COLO668 (cell line): ENCODE data around the gene FSTL4.

Source experiments
- DNase-seq: peaks from one replicate; lab custom pipeline; 2025; ENCODE audit not compliant: unreplicated experiment; lab: John Stamatoyannopoulos, UW

The FSTL4 gene

DNA sequence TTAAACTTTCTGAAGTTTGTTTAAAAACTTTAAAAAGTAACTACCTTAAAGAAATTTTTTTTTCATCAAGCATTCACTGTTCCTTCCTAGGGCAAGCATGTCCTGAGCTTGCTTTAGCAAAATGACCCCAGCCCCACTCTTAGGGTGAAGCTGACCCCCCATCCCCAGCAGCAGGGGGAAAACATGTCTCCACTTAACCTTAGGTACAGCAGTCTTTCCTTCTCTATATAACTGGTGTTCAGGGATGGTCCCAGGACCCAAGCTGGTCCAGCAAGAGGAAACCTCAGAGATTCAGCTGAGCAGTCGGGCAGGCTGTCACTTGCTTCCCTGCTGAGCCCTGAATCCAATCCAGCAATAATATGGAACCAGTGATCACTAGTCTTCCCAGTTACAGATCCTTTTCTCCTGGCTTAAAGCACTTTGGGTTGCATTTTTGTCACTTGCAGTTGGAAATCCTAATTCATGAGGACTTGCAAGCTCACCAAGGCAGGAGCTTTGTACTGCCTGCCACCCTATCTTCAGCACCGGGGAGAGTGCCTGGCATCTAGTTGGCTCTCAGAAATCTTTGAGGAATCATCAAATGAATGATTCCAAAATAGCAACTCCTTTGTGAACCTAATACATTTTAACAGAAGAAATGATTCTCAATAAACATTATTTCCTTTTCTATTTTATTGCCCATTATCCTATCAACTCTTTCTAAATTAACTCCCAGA is 91.2 kb downstream of the FSTL4 start:
- no peak for DNase-seq

- no peak for DNase-seq
Observed at GRCh38 chr5:133520062-133520461, 92.3 kb downstream of the FSTL4 start.

GRCh38 chr5:133519191-133519590 is 93.2 kb downstream of the FSTL4 start:
- no peak for DNase-seq

GRCh38 chr5:133514456-133514855 is 97.9 kb downstream of the FSTL4 start:
- no peak for DNase-seq

- no peak for DNase-seq
Observed at GRCh38 chr5:133512896-133513295, 99.4 kb downstream of the FSTL4 start.

DNA sequence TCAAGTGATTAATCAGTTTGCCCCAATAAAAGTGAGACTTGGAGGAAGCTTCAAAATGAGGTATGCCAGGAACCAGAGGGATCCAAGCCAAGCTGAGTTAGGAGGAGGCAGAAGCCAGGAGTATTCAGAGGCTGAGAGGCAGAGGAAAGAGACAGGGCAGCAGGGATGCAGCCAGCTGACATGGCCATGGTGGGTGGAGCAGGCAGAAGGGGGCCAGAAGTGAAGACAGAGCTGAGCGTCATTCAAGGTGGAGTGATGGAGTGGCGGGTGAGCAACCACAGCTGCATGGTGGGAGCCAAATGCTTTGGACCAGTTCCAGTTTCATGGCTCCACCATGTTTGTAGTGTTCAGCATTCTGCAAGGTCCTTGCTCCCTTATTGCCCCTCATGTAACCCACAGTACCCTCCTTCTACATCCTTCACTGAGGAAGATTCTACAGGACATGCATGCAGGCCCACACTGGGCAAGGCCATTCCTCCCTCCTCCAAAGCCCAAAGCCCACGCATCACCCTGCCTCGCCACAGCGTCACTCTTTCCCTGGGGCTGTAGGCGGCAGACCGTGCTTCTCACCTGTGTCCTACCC is 100.6 kb downstream of the FSTL4 start:
- no peak for DNase-seq

DNA sequence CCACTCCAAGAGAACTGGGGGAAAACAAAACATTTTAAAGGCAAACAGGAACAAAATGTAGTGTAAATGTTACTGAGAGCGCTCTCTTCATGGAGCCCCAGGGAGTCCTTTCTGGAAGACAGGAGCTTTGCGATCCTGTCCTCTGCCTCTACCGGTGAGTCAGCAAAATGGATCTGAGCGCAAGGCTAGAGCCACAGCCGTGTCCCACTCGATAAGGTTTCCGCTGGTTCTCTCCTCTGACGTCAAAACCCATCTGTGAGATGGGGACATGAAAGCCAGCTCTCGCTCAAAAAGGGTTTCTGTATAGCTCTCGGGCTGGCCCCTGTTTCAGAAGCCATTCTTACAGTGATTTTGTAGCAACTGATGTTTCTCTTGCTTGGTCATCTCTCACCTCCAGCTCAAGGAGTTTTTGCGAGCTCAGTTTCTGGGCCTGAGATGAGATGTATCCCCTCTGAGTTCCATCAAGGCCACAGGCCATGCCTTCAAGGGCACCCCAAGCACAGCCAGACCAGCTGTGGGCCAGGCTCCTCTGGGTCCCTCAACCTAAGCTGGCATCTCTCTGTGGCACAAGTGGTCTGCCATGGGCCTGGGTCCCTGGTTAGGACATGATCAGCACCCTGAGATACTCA is 101.6 kb downstream of the FSTL4 start:
- DNase-seq: no peak

GRCh38 chr5:133509742-133510079 is 102.6 kb downstream of the FSTL4 start:
- DNase-seq: no peak

- no peak for DNase-seq
Observed at GRCh38 chr5:133508845-133509741, 103.2 kb downstream of the FSTL4 start.

DNA sequence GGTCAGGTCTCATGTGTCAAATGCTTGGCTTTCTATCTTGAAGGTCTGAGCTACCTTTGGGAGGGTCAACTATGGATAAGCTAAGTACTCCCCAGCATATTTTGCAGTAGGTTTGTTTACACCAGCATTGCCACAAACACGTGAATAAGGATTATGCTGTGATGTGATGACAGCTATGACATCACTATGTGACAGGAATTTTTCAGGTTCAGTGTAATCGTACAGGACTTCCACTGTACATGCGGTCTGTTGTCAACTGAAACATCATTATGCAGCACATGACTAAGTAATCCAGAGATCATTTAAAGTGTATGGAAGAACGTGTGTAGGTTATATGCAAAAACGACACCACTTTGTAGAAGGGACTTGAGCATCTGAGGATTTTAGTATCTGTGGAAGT is 104.0 kb downstream of the FSTL4 start:
- no peak for DNase-seq

GRCh38 chr5:133506181-133506580 is 106.2 kb downstream of the FSTL4 start:
- DNase-seq: no peak

DNA sequence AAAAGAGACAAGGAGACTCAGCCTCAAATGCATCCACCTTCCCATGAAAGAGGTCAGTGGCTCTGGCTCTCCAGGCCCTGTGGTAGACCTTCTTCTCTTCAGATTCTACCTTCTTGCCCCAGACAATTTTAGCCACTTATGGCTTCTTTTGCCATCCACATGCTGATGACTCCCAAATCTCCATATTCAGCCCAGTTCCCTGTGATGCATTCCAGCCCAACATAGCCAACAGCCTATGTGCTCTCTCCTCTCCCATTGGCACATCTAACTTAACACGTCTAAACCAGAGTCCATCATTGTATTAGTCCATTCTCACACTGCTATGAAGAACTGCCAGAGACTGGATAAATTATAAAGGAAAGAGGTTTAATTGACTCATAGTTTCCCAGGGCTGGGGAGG is 108.8 kb downstream of the FSTL4 start:
- DNase-seq: no peak

DNA sequence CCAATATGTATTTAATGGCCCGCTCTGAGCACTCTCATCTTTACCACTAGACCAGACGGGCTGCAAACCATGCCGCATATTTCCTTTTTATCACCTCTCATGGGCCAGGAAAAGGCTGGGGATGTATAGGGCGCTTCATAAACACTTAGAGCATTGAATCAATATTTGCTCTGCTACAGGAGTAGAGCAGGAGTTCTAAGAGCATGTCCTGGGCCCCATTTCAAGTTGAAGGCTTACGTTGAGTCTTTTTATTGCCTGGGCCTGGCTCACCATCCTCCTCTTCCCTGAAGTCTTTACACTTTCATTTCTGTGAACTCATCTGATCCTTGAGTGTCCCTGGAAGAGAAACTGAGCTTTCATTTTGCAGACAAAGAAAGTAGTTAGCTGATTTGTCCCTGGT is 112.4 kb downstream of the FSTL4 start:
- peak; percentile 36 for DNase-seq

DNA sequence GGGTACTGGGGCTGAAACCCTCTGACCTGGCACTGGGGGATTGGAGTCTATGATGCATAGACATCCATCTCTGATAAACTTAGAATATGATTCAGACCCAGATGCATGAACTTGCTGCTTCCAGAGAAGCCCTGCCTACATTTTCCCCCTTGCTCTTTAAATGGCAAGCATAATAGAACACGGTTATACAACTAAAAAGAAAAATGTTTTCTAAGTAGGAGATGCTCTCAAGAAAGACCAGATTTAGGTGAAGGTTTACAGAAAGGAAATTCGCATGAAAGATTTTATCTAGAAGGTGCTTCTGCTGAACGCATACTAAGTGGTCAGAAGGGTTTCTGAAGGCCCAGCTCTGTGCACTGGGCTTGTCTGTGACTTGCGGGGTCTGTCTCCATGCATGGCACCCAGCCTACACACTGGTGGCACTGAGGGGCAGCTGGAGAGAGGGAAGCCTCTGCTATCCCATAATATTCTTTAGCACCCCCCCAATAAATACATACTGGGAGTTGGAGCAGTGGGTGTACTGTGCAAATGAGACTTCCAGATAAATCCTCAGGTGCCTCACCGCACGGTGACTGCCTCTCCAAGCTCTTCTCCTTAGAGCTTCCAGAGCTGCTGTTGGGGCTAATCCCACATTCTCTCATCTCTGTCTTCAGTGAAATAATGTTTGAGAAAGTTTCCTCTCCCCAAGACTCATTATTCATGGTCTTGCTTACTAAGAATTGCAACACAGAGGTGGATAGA is 114.6 kb downstream of the FSTL4 start:
- no peak for DNase-seq

DNA sequence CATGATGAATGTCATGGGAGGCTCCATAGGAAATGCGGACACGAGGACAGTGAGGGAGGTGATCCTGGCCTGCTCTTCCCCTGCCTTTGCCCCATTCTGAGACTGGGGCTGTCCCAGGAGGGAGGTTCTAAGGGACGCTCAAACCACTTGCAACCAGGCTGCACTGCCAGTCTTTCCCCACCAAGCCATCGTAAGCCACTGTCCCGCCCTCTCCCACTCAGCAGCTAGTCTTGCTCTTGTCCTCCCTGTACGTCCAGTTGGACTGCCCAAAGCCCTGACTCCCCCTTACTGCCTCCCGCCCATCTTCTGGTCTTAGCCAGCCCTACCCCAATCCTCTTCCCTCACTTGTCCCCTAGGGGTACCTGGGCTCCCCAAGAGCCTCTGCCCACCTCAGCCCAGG is 115.7 kb downstream of the FSTL4 start:
- no peak for DNase-seq

- peak; percentile 4 for DNase-seq
Observed at GRCh38 chr5:133494923-133495246, 117.5 kb downstream of the FSTL4 start.

GRCh38 chr5:133494232-133494922 is 118.0 kb downstream of the FSTL4 start:
- no peak for DNase-seq

GRCh38 chr5:133489632-133490031 is 122.7 kb downstream of the FSTL4 start:
- peak; percentile 28 for DNase-seq

DNA sequence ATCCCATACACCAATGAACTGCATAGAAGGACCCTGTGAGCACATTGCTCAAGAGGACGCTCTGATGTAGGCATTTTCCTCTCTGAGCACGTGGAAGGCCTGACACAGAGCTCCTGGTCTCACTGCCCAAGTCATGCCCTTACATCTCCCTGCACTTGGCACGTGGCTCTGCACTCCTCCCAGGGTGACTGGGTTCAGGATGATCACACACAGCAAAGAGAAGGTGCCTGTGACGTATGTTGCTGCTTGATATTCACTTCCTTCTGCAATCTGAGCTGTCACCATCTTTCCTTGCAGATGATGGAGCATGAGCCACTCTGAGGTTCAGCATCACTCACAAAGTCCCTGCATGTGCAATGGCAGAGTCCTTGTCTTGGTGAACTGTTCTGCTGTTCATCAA is 125.2 kb downstream of the FSTL4 start:
- no peak for DNase-seq

DNA sequence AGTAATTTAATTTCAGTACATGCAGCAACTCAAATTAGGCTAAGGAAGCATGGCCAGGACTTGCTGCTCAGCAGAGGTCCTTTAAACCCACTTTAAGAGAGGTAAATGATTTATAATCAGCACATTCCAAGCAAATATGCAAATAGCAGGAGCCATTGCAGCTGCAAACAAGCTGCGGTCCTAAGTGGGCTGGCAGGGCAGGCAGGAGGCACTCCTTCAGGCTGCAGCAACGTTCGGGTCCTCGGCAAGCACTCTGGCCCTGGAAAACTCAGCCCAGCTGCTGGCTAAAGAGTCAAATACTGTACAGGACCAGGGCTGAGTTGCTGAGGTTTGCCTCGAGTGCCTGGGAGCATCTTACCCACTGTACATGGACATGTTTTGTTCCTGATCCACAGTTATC is 126.9 kb downstream of the FSTL4 start:
- no peak for DNase-seq
